GM23248 (cell line): Measurements from ENCODE around the gene ZFY. TPM values are rescaled to one million over a fixed set of nuclear protein-coding genes. Genes with fewer than 3 reads are reported as not detected.
"Not testable (repeated sequence)": the region's sequence is repeated elsewhere in the genome, so short reads cannot be mapped to it uniquely, and the experiment has no call there.

ENCODE experiments used
- DNase-seq: peaks from one replicate; pipeline ENCODE4 v3.0.0-alpha.2; 2015
- H2AFZ ChIP-seq: fragments of 200-600 bp; sonication (generic); 2 replicates; pipeline ENCODE4 v1.6.1; 2016; ENCODE audit warnings: antibody characterized with exemption
- H3F3A ChIP-seq: fragments of 200-600 bp; sonication (generic); 2 replicates; pipeline ENCODE4 v1.6.1; 2016; ENCODE audit warnings: mild to moderate bottlenecking, antibody characterized with exemption, mixed run types; ENCODE audit not compliant: insufficient read depth
- H3K27ac ChIP-seq: fragments of 200-600 bp; sonication (generic); 2 replicates; pipeline ENCODE4 v1.5.1; 2016; ENCODE audit warnings: mild to moderate bottlenecking
- H3K27me3 ChIP-seq: fragments of 200-600 bp; sonication (generic); replicated peaks from 2 replicates; pipeline ENCODE4 v1.6.1; 2016; ENCODE audit warnings: mild to moderate bottlenecking; ENCODE audit not compliant: insufficient read depth
- H3K36me3 ChIP-seq: fragments of 200-600 bp; sonication (generic); 2 replicates; pipeline ENCODE4 v1.6.1; 2016; ENCODE audit warnings: low read depth, mild to moderate bottlenecking
- H3K4me1 ChIP-seq: fragments of 200-600 bp; sonication (generic); 2 replicates; pipeline ENCODE4 v1.6.1; 2016; ENCODE audit warnings: mild to moderate bottlenecking; ENCODE audit not compliant: insufficient read depth
- H3K4me2 ChIP-seq: fragments of 200-600 bp; sonication (generic); one replicate; pipeline ENCODE4 v1.6.1; 2016; ENCODE audit warnings: mild to moderate bottlenecking; ENCODE audit not compliant: unreplicated experiment
- H3K4me3 ChIP-seq: fragments of 200-600 bp; sonication (generic); 2 replicates; pipeline ENCODE4 v1.5.1; 2016; ENCODE audit warnings: mild to moderate bottlenecking
- H3K79me2 ChIP-seq: fragments of 200-600 bp; sonication (generic); 2 replicates; pipeline ENCODE4 v1.6.1; 2016; ENCODE audit warnings: mild to moderate bottlenecking; ENCODE audit not compliant: insufficient read depth
- H3K9ac ChIP-seq: fragments of 200-600 bp; sonication (generic); 2 replicates; pipeline ENCODE4 v1.6.1; 2016; ENCODE audit warnings: mild to moderate bottlenecking
- H3K9me2 ChIP-seq: fragments of 200-600 bp; sonication (generic); 2 replicates; pipeline ENCODE4 v1.6.1; 2016; ENCODE audit warnings: mixed run types, mild to moderate bottlenecking, moderate library complexity; ENCODE audit not compliant: insufficient read depth
- H3K9me3 ChIP-seq: fragments of 200-600 bp; sonication (generic); one replicate; pipeline ENCODE4 v1.6.1; 2017; ENCODE audit warnings: low read depth
- H4K20me1 ChIP-seq: fragments of 200-600 bp; sonication (generic); 2 replicates; pipeline ENCODE4 v1.6.0; 2016; ENCODE audit not compliant: insufficient read depth
- EZH2 ChIP-seq: fragments of 200-600 bp; sonication (generic); IDR thresholded peaks from 2 replicates; pipeline ENCODE4 v1.6.1; 2018; ENCODE audit warnings: antibody characterized with exemption, mild to moderate bottlenecking; ENCODE audit not compliant: insufficient read depth, poor library complexity, severe bottlenecking
- EZH2phosphoT487 ChIP-seq: fragments of 200-600 bp; sonication (generic); IDR thresholded peaks from 2 replicates; pipeline ENCODE4 v1.6.1; 2018; ENCODE audit warnings: antibody characterized with exemption, moderate library complexity, mild to moderate bottlenecking, low read depth; ENCODE audit not compliant: insufficient read depth
- WGBS, 2 experiments: methylation state at CpG; one replicate each; pipeline ENCODE4 v1.1.6; 2015 to 2017; ENCODE audit warnings: low lambda C conversion rate in 2 of 2, low coverage in 1 of 2; ENCODE audit errors: missing lambda C conversion rate in 2 of 2; 5-methylcytosine and 5-hydroxymethylcytosine counted together
- in situ Hi-C: fragments of 300-500 bp; cut with MboI; formaldehyde crosslinking; loops from 2 replicates; pipeline ENCODE4 v1.15.0; 2020
- polyA plus RNA-seq: library from polyadenylated mRNA; unstranded; fragments of >200 nt; fragmentation: Nextera tagmentation; extraction: Ambion mirVana; gene quantifications from 2 replicates; pipeline ENCODE4 v1.2.1, GENCODE V29; 2016
- total RNA-seq: library from RNA; depleted of rRNA; stranded (reverse); fragments of >200 nt; shearing (Covaris generic); gene quantifications from 2 replicates; pipeline ENCODE4 v1.2.3, GENCODE V29; 2014

ZFY gene
- total and polyA plus RNA-seq, 2 experiments from 2014 or later: 10.0 to 14.6 TPM

DNA sequence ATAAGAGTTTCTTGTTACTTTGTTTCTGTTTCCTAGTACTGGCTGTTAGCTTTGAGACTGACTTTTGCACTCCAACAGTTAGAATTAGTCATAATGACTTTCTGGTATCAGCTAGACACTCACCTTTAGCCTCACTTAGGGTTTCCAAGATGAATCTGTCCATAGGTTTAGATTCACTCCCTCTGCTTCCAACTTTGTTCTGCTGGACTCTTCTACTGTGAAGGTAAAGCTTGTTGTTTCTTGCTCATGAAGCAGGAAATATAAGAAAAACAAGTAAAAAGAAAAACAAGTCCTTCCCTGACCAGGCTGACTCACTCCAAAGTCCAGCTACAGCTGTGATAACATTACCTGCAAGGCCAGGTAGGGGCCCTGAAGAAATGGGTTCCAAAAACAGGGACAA is 67.0 kb downstream of the ZFY start:
- H3F3A ChIP-seq: no peaks in the 10 kb centered on the region
- in situ Hi-C loops: no loop called here
- TF ChIP-seq EZH2phosphoT487: no peak
- no peak for TF ChIP-seq EZH2

DNA sequence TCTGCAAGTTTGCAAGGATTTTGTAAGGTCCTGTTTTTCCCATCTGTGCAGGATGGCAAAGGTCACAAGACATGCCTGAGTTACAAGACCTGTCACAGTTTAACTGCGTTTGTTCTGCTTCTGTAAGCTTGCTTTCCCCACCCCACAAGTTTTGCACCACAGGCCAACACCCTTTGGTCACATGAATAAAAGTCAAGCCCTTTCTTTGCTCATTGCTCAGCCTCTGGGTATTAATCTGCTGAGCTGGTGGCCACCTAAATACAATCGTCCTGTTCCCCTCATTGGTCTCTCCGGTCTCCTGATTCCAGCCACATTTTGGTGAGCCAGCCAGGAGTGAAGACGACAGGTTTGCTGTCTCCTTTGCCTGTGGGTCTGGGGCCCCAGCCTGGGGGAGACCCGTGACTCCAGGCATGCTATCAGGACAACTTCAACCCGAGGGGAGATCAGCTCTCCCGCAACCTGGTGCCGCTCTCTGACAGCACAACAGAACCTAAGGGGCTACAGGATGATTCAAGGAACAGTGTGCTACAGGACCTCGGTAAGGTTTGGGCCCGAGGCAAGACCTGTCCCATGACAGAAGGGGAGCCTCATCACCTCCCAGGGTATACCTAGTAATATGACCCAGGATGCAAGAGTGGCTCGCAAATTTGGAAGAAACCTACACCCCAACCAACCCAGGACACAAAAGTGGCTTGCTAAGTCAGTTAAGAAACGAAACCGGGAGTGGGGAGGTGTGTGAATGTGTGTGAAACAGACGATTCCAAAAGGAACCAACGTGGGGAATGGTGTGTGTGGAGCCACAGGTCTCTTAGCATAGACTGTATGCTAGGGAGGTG is 67.7 kb downstream of the ZFY start:
- Histone ChIP-seq H3K4me2 (peak overlapping the region; percentile 89), H2AFZ (peak overlapping the region; percentile 91), H3K79me2 (no peaks in the 10 kb centered on the region), H3K9me3 (no peaks in the 10 kb centered on the region), H3K27ac (no peak overlapping the region), H3K4me3 (peak overlapping the region; percentile 81), H3K9me2 (no peaks in the 10 kb centered on the region), H3K27me3 (no peaks in the 10 kb centered on the region), H3K4me1 (peaks cover 7% of the 10 kb centered on the region; the same call in 1 of the 2 replicates), H3K36me3 (no peaks in the 10 kb centered on the region), H3K9ac (peak overlapping the region; percentile 71), H3F3A (no peaks in the 10 kb centered on the region), H4K20me1 (no peaks in the 10 kb centered on the region)
- in situ Hi-C loops: no loop called here
- peak; percentile 40 for DNase-seq
- no peak for TF ChIP-seq EZH2phosphoT487
- TF ChIP-seq EZH2: no peak
- 1% methylated on average over 12 to 15 of the region's 15 CpGs for WGBS, 2 experiments

More for the DNA sequence above, 67.0 kb downstream of the ZFY start:
- Histone ChIP-seq H3K79me2 (no peaks in the 10 kb centered on the region), H3K27ac (no peak overlapping the region), H4K20me1 (no peaks in the 10 kb centered on the region), H2AFZ (peak overlapping the region; percentile 91), H3K4me3 (no peak overlapping the region), H3K9ac (no peak overlapping the region), H3K27me3 (no peaks in the 10 kb centered on the region), H3K36me3 (no peaks in the 10 kb centered on the region), H3K4me2 (peak overlapping the region; percentile 89), H3K9me3 (no peaks in the 10 kb centered on the region), H3K9me2 (no peaks in the 10 kb centered on the region), H3K4me1 (peaks cover 7% of the 10 kb centered on the region; the same call in 1 of the 2 replicates)
- DNase-seq: peak; percentile 2

DNA sequence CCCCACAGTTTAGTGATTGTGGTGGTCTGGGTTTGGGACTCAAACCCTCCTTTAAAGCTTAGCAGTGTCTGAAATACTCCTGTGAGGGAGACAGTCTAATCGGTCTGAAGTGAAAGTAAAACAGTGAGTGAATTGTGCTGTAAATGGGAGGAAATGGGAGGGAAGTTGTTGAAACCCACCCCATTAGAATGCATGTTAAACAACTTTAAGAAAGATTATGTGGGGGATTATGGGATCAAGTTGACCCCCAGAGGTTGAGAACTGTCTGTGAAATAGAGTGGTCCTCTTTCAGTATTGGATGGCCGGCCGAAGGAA is 68.3 kb downstream of the ZFY start:
- H3K4me2 ChIP-seq: peak overlapping the region; percentile 89
- H3F3A ChIP-seq: no peaks in the 10 kb centered on the region
- H3K9me2 ChIP-seq: no peaks in the 10 kb centered on the region
- H3K79me2 ChIP-seq: no peaks in the 10 kb centered on the region
- peaks cover 7% of the 10 kb centered on the region; the same call in 1 of the 2 replicates for H3K4me1 ChIP-seq
- H3K27me3 ChIP-seq: no peaks in the 10 kb centered on the region
- no peaks in the 10 kb centered on the region for H3K36me3 ChIP-seq
- no peak overlapping the region for H3K27ac ChIP-seq
- TF ChIP-seq EZH2phosphoT487: no peak
- TF ChIP-seq EZH2: no peak
- H3K9ac ChIP-seq: peak overlapping the region; percentile 71
- peak; percentile 31 for DNase-seq
- no peaks in the 10 kb centered on the region for H4K20me1 ChIP-seq
- peak overlapping the region; percentile 81 for H3K4me3 ChIP-seq
- no peaks in the 10 kb centered on the region for H3K9me3 ChIP-seq
- WGBS, 2 experiments: 0 to 11% methylated on average over 3 of the region's 3 CpGs
- H2AFZ ChIP-seq: peak overlapping the region; percentile 91
- in situ Hi-C loops: no loop called here

DNA sequence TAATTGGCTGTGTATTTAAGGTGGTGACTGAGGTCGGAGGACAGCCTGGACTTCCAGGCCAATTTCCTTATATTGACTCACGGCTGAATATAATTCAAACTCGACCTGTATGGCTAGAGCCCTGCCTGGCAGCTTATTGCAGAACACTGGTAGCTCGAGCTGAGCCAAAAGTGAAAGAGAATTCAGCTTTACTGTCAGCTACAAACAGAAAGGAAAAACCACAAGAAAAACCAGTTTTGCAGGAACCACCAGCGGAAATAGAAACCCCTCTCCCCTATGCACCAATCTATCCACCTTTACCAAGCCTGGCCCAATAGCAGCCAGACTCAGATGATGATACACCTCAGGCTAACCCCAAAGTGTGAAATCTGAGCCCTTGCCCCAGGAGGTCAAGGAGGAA is 68.7 kb downstream of the ZFY start:
- Histone ChIP-seq H4K20me1 (no peaks in the 10 kb centered on the region), H3K4me3 (peak overlapping the region; percentile 81), H3K9me3 (no peaks in the 10 kb centered on the region), H3K9ac (peak overlapping the region; percentile 71), H2AFZ (peak overlapping the region; percentile 91), H3K79me2 (no peaks in the 10 kb centered on the region), H3K36me3 (no peaks in the 10 kb centered on the region), H3K9me2 (no peaks in the 10 kb centered on the region), H3K27ac (no peak overlapping the region), H3K27me3 (no peaks in the 10 kb centered on the region), H3K4me1 (peaks cover 7% of the 10 kb centered on the region; the same call in 1 of the 2 replicates), H3F3A (no peaks in the 10 kb centered on the region), H3K4me2 (peak overlapping the region; percentile 89)
- TF ChIP-seq EZH2phosphoT487 (no peak), EZH2 (no peak)
- peak; percentile 38 for DNase-seq
- WGBS, 2 experiments: 12 to 16% methylated on average over 5 of the region's 5 CpGs
- in situ Hi-C loops: no loop called here

DNA sequence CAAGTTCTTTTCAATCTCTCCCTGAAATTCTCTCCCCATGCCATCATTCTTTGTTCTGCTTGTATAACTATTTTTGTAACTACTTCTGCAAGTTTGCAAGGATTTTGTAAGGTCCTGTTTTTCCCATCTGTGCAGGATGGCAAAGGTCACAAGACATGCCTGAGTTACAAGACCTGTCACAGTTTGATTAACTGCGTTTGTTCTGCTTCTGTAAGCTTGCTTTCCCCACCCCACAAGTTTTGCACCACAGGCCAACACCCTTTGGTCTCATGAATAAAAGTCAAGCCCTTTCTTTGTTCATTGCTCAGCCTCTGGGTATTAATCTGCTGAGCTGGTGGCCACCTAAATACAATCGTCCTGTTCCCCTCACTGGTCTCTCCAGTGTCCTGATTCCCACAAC is 70.8 kb downstream of the ZFY start:
- DNase-seq, H3K4me1 ChIP-seq, H3K9me2 ChIP-seq, H3K4me3 ChIP-seq, H3F3A ChIP-seq, H3K36me3 ChIP-seq, H3K4me2 ChIP-seq, H3K79me2 ChIP-seq, H3K27me3 ChIP-seq, H4K20me1 ChIP-seq, H2AFZ ChIP-seq, in situ Hi-C loops, H3K9me3 ChIP-seq, H3K9ac ChIP-seq, H3K27ac ChIP-seq: not testable (repeated sequence)
- WGBS, 2 experiments: 9 to 20% methylated on average over 2 of the region's 2 CpGs
